ENCODE data around the gene NABP2.
A peak's percentile ranks its signal among the peaks of the same experiment; 100 is the strongest.
"Not testable (repeated sequence)": the region's sequence is repeated elsewhere in the genome, so short reads cannot be mapped to it uniquely, and the experiment has no call there.

The NABP2 gene

GRCh38 chr12:56224102-56224701 lies at the start of gene NABP2:
TSS of gene NABP2 (plus strand) at chr12:56224342. CDS start at chr12:56224857, 515 bp downstream.
- peak; percentile 92 to 95 for DNase-seq (ENCODE audit: low read depth in 2 of 2)

GRCh38 chr12:56178347-56178746 lies 45.8 kb upstream of the NABP2 start:
- no peak for DNase-seq (ENCODE audit: low read depth in 2 of 2)

GRCh38 chr12:56186957-56187356 lies 37.2 kb upstream of the NABP2 start:
- no peak for DNase-seq (ENCODE audit: low read depth in 2 of 2)

GRCh38 chr12:56188131-56188777 lies 35.9 kb upstream of the NABP2 start:
- DNase-seq (ENCODE audit: low read depth in 2 of 2), result no peak

- DNase-seq (ENCODE audit: low read depth in 2 of 2), result no peak
Observed at GRCh38 chr12:56188778-56189098, 35.4 kb upstream of the NABP2 start.

GRCh38 chr12:56189099-56189917 lies 34.8 kb upstream of the NABP2 start, which contains the start of gene SMARCC2:
TSS of gene SMARCC2 (minus strand) at chr12:56189483. CDS start at chr12:56189461, 22 bp downstream.
- peak; percentile 78 to 80 for DNase-seq (ENCODE audit: low read depth in 2 of 2)

- peak; percentile 87 for DNase-seq (ENCODE audit: low read depth in 2 of 2)
Observed at GRCh38 chr12:56189918-56190694, 34.0 kb upstream of the NABP2 start.

GRCh38 chr12:56190695-56191155 lies 33.4 kb upstream of the NABP2 start:
- no peak for DNase-seq (ENCODE audit: low read depth in 2 of 2)

GRCh38 chr12:56192582-56192981 lies 31.6 kb upstream of the NABP2 start:
- DNase-seq (ENCODE audit: low read depth in 2 of 2), result no peak

- peak; percentile 62 to 74 for DNase-seq (ENCODE audit: low read depth in 2 of 2)
Observed at GRCh38 chr12:56193025-56193578, 31.0 kb upstream of the NABP2 start.

- not testable (repeated sequence) for DNase-seq (ENCODE audit: low read depth in 2 of 2)
Observed at GRCh38 chr12:56196818-56197550, 27.2 kb upstream of the NABP2 start.

- no peak for DNase-seq (ENCODE audit: low read depth in 2 of 2)
Observed at GRCh38 chr12:56197921-56198635, 26.1 kb upstream of the NABP2 start.

GRCh38 chr12:56198836-56199235 lies 25.3 kb upstream of the NABP2 start:
- no peak for DNase-seq (ENCODE audit: low read depth in 2 of 2)

GRCh38 chr12:56202366-56202765 lies 21.8 kb upstream of the NABP2 start:
- no peak for DNase-seq (ENCODE audit: low read depth in 2 of 2)

- DNase-seq (ENCODE audit: low read depth in 2 of 2), result no peak
Observed at GRCh38 chr12:56202838-56203237, 21.3 kb upstream of the NABP2 start.

- DNase-seq (ENCODE audit: low read depth in 2 of 2), result no peak
Observed at GRCh38 chr12:56204275-56204674, 19.9 kb upstream of the NABP2 start.

GRCh38 chr12:56205445-56205844 lies 18.7 kb upstream of the NABP2 start:
- DNase-seq (ENCODE audit: low read depth in 2 of 2), result no peak

- no peak for DNase-seq (ENCODE audit: low read depth in 2 of 2)
Observed at GRCh38 chr12:56206452-56207166, 17.5 kb upstream of the NABP2 start.

- DNase-seq (ENCODE audit: low read depth in 2 of 2), result no peak
Observed at GRCh38 chr12:56208006-56208405, 16.1 kb upstream of the NABP2 start.

GRCh38 chr12:56212361-56212760 lies 11.8 kb upstream of the NABP2 start:
- no peak for DNase-seq (ENCODE audit: low read depth in 2 of 2)
